ENCODE measurements around the gene NEK6. TPM values are rescaled to one million over a fixed set of nuclear protein-coding genes. Genes with fewer than 3 reads are reported as not detected.

NEK6 gene
- total and polyA plus RNA-seq, 11 donors = 1.8 to 42.4 (median 6.4) TPM

- Histone ChIP-seq H3K27me3 (no peaks in the 10 kb centered on the region), H3K4me3 (no peak overlapping the region), H3K36me3 (peaks cover 0 to 5% (median 0%) of the 10 kb centered on the region in 9 donors), H3K4me1 (peaks cover 14 to 76% (median 44%) of the 10 kb centered on the region in 12 donors), H3K9me3 (no peaks in the 10 kb centered on the region), H3K27ac (no peak overlapping the region)
- DNase-seq (no peak), ATAC-seq (no peak)
- 88 to 94% (median 92%) methylated on average over 15 to 18 of the region's 18 CpGs for WGBS, 4 donors
- TF ChIP-seq POLR2A (IDR thresholded peaks at IDR 0.05) (no peak), CTCF (IDR thresholded peaks at IDR 0.05) (no peak)
- intact Hi-C loops (cut with DNase I) = no loop called here
Measured at GRCh38 chr9:124278054-124278540, 20.3 kb downstream of the NEK6 start.

GRCh38 chr9:124279531-124280175, 21.9 kb downstream of the NEK6 start:
- peak in 2 of 4 donors; percentile 3 to 11 for ATAC-seq
- H3K4me3 ChIP-seq = no peak overlapping the region
- H3K4me1 ChIP-seq = peaks cover 14 to 81% (median 56%) of the 10 kb centered on the region in 12 donors
- WGBS, 4 donors = 61 to 77% (median 69%) methylated on average over 11 of the region's 11 CpGs
- TF ChIP-seq CTCF (IDR thresholded peaks at IDR 0.05) (no peak), POLR2A (IDR thresholded peaks at IDR 0.05) (no peak)
- peak overlapping the region; percentile 38 to 83 (median 74) for H3K27ac ChIP-seq
- H3K27me3 ChIP-seq = no peaks in the 10 kb centered on the region
- no peaks in the 10 kb centered on the region for H3K9me3 ChIP-seq
- peaks cover 0 to 5% (median 0%) of the 10 kb centered on the region in 9 donors for H3K36me3 ChIP-seq
- intact Hi-C loops (cut with DNase I) = loop anchor here in 1 of 10 donors (10.0 kb wide), 1 partner anchor 65 kb away; no protein-coding TSS in a partner anchor
- DNase-seq = no peak

GRCh38 chr9:124280176-124280691, 22.5 kb downstream of the NEK6 start:
- intact Hi-C loops (cut with DNase I) = loop anchor here in 1 of 10 donors (10.0 kb wide), 1 partner anchor 65 kb away; no protein-coding TSS in a partner anchor
- Histone ChIP-seq H3K36me3 (peaks cover 0 to 5% (median 0%) of the 10 kb centered on the region in 9 donors), H3K9me3 (no peaks in the 10 kb centered on the region), H3K27ac (peak overlapping the region; percentile 38 to 83 (median 74)), H3K4me3 (no peak overlapping the region), H3K4me1 (peaks cover 14 to 87% (median 60%) of the 10 kb centered on the region in 12 donors), H3K27me3 (no peaks in the 10 kb centered on the region)
- 11 to 26% (median 21%) methylated on average over 15 to 16 of the region's 16 CpGs for WGBS, 4 donors
- DNase-seq = peak in 4 of 5 donors; percentile 61 to 80 (median 62)
- no peak for TF ChIP-seq POLR2A (IDR thresholded peaks at IDR 0.05)
- TF ChIP-seq CTCF (IDR thresholded peaks at IDR 0.05) = no peak
- ATAC-seq = peak; percentile 41 to 76 (median 64)

- Histone ChIP-seq H3K4me1 (peaks cover 14 to 99% (median 72%) of the 10 kb centered on the region in 12 donors), H3K36me3 (peaks cover 0 to 11% (median 0%) of the 10 kb centered on the region in 9 donors), H3K4me3 (no peak overlapping the region), H3K27ac (peak overlapping the region in 11 of 12 donors; percentile 35 to 83 (median 74)), H3K27me3 (no peaks in the 10 kb centered on the region), H3K9me3 (no peaks in the 10 kb centered on the region)
- WGBS, 4 donors = 69 to 80% (median 74%) methylated on average over 15 of the region's 15 CpGs
- intact Hi-C loops (cut with DNase I) = loop anchor here in 1 of 10 donors (10.0 kb wide), 1 partner anchor 67 kb away; no protein-coding TSS in a partner anchor
- no peak for DNase-seq
- no peak for ATAC-seq
- no peak for TF ChIP-seq CTCF (IDR thresholded peaks at IDR 0.05)
- TF ChIP-seq POLR2A (IDR thresholded peaks at IDR 0.05) = no peak
Measured at GRCh38 chr9:124281931-124282371, 24.2 kb downstream of the NEK6 start.
